Erythroblast (primary cell): Measurements from ENCODE around the gene FBXW5.

Experiments
- GATA1 ChIP-seq: IDR thresholded peaks from 2 replicates; pipeline ENCODE4 v1.6.1; 2011; ENCODE audit warnings: low read depth, mild to moderate bottlenecking, control low read depth, low read length, moderate library complexity
- POLR2A ChIP-seq: IDR thresholded peaks from 2 replicates; pipeline ENCODE4 v1.6.1; 2011; ENCODE audit warnings: mild to moderate bottlenecking, low read length

DNA sequence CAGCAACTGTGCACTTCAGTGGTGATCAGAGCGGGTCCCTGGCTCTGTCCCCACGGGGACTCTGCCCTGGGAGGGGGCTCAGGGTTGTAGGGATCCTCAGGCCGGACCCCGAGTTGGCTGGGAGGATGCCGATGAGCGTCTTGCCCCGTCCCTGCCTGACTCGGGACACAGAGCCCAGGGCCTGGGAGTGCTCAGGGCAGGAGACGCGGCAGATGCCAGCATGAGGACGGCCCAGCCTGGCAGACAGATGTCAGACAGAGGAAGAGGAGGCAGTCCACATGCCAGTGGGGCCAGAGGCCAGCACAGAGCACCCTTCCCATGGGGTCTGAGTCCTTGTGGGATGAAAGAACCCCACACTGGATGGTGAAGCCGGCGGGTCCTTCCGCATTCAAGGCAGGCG is 18.8 kb upstream of the FBXW5 start:
- no peak for TF ChIP-seq POLR2A
- no peak for TF ChIP-seq GATA1
